ENCODE measurements around the gene CNPY1.

DNA sequence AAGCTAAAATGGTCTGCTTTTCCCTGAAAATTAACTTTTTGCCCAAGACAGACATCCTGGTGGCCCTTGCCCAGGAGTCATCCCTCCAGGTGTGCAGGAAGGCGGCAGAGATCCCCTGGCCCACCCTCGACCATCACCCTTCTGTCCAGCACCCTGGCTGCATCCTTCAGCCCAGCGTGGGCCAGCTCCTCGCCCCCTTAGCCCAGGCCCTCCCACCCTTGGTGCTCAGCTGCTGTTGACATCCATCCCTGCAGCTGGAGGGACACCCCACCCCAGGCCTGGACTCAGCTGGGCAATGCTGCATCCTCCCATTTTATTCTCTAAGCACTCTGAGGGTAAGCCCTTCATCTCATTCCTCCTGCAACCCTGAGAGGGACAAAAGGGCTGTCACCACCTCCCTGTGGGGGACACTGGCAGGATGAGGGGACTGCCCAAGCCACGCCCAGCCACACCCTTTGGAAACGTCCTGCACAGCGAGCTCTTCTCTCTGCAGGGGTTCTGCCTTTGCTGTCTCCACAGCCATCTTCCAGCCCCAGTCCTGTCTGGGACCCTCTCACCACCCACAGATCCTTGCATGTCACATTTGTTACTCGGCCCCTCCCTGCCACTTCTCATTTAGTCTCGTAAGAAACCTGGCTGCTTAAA, 57.8 kb downstream of the CNPY1 start:
- TF ChIP-seq CTCF (conservative IDR thresholded peaks at IDR 0.05 in 1 of 2, IDR thresholded peaks at IDR 0.05 in 1 of 2; ENCODE audit: low read depth in 1 of 2, low read length in 2 of 2): no peak
- TF ChIP-seq EZH2 (IDR thresholded peaks at IDR 0.05; ENCODE audit: low read length, missing control alignments): no peak

Measured in fibroblast of lung (primary cell).